Hematopoietic multipotent progenitor cell treated with erythropoietin and hydrocortisone succinate and interleukin-3 and kit ligand, for 8 days (in vitro differentiated cells): ENCODE data around the gene TMEM151B.
"Not testable (repeated sequence)": the region's sequence is repeated elsewhere in the genome, so short reads cannot be mapped to it uniquely, and the experiment has no call there.

Experiments used
- DNase-seq: peaks from one replicate; pipeline ENCODE4 v3.0.0-alpha.2; 2015

The TMEM151B gene

GRCh38 chr6:44339763-44340625 is 69.7 kb downstream of the TMEM151B start:
- DNase-seq, result no peak

- DNase-seq, result no peak
Observed at GRCh38 chr6:44341095-44341890, 71.0 kb downstream of the TMEM151B start.

GRCh38 chr6:44342052-44342451 is 71.8 kb downstream of the TMEM151B start:
- peak; percentile 58 for DNase-seq

- DNase-seq, result no peak
Observed at GRCh38 chr6:44342489-44342888, 72.2 kb downstream of the TMEM151B start, which contains the start of gene SPATS1. TSS of gene SPATS1 (plus strand) at chr6:44342650. CDS start at chr6:44343096, 446 bp downstream.

GRCh38 chr6:44346818-44347217 is 76.6 kb downstream of the TMEM151B start:
- DNase-seq, result not testable (repeated sequence)

- no peak for DNase-seq
Observed at GRCh38 chr6:44349904-44350649, 79.8 kb downstream of the TMEM151B start.

- not testable (repeated sequence) for DNase-seq
Observed at GRCh38 chr6:44350650-44350994, 80.4 kb downstream of the TMEM151B start.

- DNase-seq, result no peak
Observed at GRCh38 chr6:44352259-44352658, 82.0 kb downstream of the TMEM151B start.

- DNase-seq, result no peak
Observed at GRCh38 chr6:44353336-44353735, 83.1 kb downstream of the TMEM151B start.

GRCh38 chr6:44355640-44356039 is 85.4 kb downstream of the TMEM151B start:
- DNase-seq, result no peak

- no peak for DNase-seq
Observed at GRCh38 chr6:44356487-44356886, 86.2 kb downstream of the TMEM151B start.
